HFFc6 (cell line): ENCODE data around the gene SMYD3. TPM values are rescaled to one million over a fixed set of nuclear protein-coding genes. Genes with fewer than 3 reads are reported as not detected.

Experiments used
- DNase-seq: peaks from one replicate; pipeline ENCODE4 v3.0.0-alpha.2; 2018
- H3K27ac Mint-ChIP-seq: 2 replicates; pipeline ENCODE4 v1.8.0; 2020; ENCODE audit warnings: mild to moderate bottlenecking, mixed read lengths
- H3K27me3 Mint-ChIP-seq: 2 replicates; pipeline ENCODE4 v1.8.0; 2021; ENCODE audit warnings: mild to moderate bottlenecking, moderate library complexity, mixed read lengths; ENCODE audit not compliant: insufficient read depth
- H3K36me3 Mint-ChIP-seq: 2 replicates; pipeline ENCODE4 v1.8.0; 2021; ENCODE audit warnings: low read depth, mixed read lengths
- H3K4me1 Mint-ChIP-seq: 2 replicates; pipeline ENCODE4 v1.8.0; 2020; ENCODE audit warnings: low read depth, mixed read lengths
- H3K4me3 Mint-ChIP-seq: 2 replicates; pipeline ENCODE4 v1.8.0; 2020; ENCODE audit warnings: mild to moderate bottlenecking, moderate library complexity, mixed read lengths
- H3K9me3 Mint-ChIP-seq: 2 replicates; pipeline ENCODE4 v1.8.0; 2020; ENCODE audit warnings: mild to moderate bottlenecking, mixed read lengths
- total RNA-seq, 6 experiments: library from RNA; stranded (reverse); fragmentation: NEBNext Ultra II Directional; extraction: Animal tissue kit (Norgen Biotek cat#: 25700); gene quantifications; 2 replicates in 1 of 6; 3 replicates in 5 of 6; pipeline ENCODE4 v1.2.3, GENCODE V29; 2021
- TF ChIP-seq, protein P1 (sequence below): fragments of 200-600 bp; sonication (generic); IDR thresholded peaks from 2 replicates; pipeline ENCODE4 v1.5.0; 2021; ENCODE audit warnings: antibody characterized with exemption, mild to moderate bottlenecking

The SMYD3 gene
- total RNA-seq, 6 experiments from 2014 or later = 28.4 to 37.9 (median 31.2) TPM

- H3K36me3 Mint-ChIP-seq = peaks cover 10% of the 10 kb centered on the region; the same call in 1 of the 2 replicates
- H3K9me3 Mint-ChIP-seq = no peaks in the 10 kb centered on the region
- H3K27me3 Mint-ChIP-seq = no peaks in the 10 kb centered on the region
- no peak overlapping the region for H3K4me3 Mint-ChIP-seq
- H3K4me1 Mint-ChIP-seq = no peaks in the 10 kb centered on the region
- H3K27ac Mint-ChIP-seq = no peak overlapping the region
- TF ChIP-seq, protein P1, sequence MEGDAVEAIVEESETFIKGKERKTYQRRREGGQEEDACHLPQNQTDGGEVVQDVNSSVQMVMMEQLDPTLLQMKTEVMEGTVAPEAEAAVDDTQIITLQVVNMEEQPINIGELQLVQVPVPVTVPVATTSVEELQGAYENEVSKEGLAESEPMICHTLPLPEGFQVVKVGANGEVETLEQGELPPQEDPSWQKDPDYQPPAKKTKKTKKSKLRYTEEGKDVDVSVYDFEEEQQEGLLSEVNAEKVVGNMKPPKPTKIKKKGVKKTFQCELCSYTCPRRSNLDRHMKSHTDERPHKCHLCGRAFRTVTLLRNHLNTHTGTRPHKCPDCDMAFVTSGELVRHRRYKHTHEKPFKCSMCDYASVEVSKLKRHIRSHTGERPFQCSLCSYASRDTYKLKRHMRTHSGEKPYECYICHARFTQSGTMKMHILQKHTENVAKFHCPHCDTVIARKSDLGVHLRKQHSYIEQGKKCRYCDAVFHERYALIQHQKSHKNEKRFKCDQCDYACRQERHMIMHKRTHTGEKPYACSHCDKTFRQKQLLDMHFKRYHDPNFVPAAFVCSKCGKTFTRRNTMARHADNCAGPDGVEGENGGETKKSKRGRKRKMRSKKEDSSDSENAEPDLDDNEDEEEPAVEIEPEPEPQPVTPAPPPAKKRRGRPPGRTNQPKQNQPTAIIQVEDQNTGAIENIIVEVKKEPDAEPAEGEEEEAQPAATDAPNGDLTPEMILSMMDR = no peak
- DNase-seq = no peak
Observed at GRCh38 chr1:246169486-246169885, 337.6 kb downstream of the SMYD3 start.

DNA sequence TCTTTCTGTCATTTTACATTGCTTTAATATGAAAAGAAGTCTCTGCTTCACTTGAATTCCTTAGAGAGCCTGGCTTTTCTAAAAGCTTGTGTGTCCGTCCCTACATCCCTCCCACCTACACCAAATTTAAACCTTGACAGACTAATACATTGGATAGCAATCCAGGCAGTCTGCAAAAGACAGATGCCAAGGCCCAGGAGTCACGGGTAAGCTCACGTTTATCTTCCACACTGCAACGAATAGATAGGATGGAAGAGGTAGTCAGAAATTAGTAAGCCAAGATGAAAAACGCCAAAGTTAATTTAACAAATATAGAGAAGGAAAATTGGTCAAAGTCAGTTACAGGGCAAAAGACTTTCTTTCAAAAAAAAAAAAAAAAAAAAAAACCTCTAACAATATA is 338.1 kb downstream of the SMYD3 start:
- DNase-seq = no peak
- Mint-ChIP-seq H3K27ac (no peak overlapping the region), H3K36me3 (peaks cover 10% of the 10 kb centered on the region; the same call in 1 of the 2 replicates), H3K4me3 (no peak overlapping the region), H3K4me1 (no peaks in the 10 kb centered on the region), H3K9me3 (no peaks in the 10 kb centered on the region), H3K27me3 (no peaks in the 10 kb centered on the region)
- TF ChIP-seq, protein P1 = no peak

GRCh38 chr1:246166841-246167240 is 340.2 kb downstream of the SMYD3 start:
- no peaks in the 10 kb centered on the region for H3K9me3 Mint-ChIP-seq
- no peak for DNase-seq
- H3K4me3 Mint-ChIP-seq = no peak overlapping the region
- peaks cover 10% of the 10 kb centered on the region; the same call in 1 of the 2 replicates for H3K36me3 Mint-ChIP-seq
- H3K27me3 Mint-ChIP-seq = no peaks in the 10 kb centered on the region
- TF ChIP-seq, protein P1 = no peak
- no peak overlapping the region for H3K27ac Mint-ChIP-seq
- peaks cover 3% of the 10 kb centered on the region for H3K4me1 Mint-ChIP-seq

- Mint-ChIP-seq H3K27ac (no peak overlapping the region), H3K4me1 (peaks cover 10% of the 10 kb centered on the region), H3K9me3 (no peaks in the 10 kb centered on the region), H3K27me3 (no peaks in the 10 kb centered on the region), H3K36me3 (peaks cover 10% of the 10 kb centered on the region; the same call in 1 of the 2 replicates), H3K4me3 (no peak overlapping the region)
- TF ChIP-seq, protein P1 = no peak
- DNase-seq = no peak
Observed at GRCh38 chr1:246165826-246166709, 341.0 kb downstream of the SMYD3 start.

- peaks cover 10% of the 10 kb centered on the region for H3K4me1 Mint-ChIP-seq
- H3K27ac Mint-ChIP-seq = no peak overlapping the region
- H3K4me3 Mint-ChIP-seq = no peak overlapping the region
- H3K36me3 Mint-ChIP-seq = peaks cover 10% of the 10 kb centered on the region; the same call in 1 of the 2 replicates
- H3K9me3 Mint-ChIP-seq = no peaks in the 10 kb centered on the region
- H3K27me3 Mint-ChIP-seq = no peaks in the 10 kb centered on the region
- TF ChIP-seq, protein P1 = no peak
- DNase-seq = no peak
Observed at GRCh38 chr1:246164764-246165163, 342.3 kb downstream of the SMYD3 start.
